ENCODE measurements around the gene PHGDH. TPM values are rescaled to one million over a fixed set of nuclear protein-coding genes. Genes with fewer than 3 reads are reported as not detected.

Gene PHGDH
- total and polyA plus RNA-seq, 5 donors from 2014 or later, result 1.5 to 6.6 (median 4.4) TPM

DNA sequence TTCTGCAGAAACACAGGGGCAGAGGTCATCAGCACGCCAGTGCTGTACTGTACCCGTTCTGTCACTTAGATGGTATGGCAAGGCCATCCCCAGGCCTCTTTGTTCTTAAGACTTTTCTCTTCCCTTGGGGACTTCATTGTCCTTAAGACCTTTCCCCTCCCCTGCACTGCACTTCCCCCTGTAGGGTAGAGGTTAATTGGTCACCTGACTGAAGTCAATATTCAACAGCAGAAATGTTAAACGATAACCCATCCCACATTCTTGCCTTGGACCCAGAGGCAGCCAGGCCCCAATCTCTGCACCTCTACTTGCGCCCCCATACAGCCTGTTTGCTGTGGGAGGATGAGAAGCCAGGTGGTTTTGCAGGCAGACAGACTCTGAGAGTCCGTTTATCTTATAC lies 10.2 kb downstream of the PHGDH start:
- Histone ChIP-seq H3K4me3 (ENCODE audit: low read depth, low read length) (no peak overlapping the region), H3K27ac (ENCODE audit: insufficient read depth, low read length, poor library complexity, severe bottlenecking) (no peak overlapping the region), H3K4me1 (ENCODE audit: control insufficient read depth, insufficient read depth, low read length, poor library complexity, severe bottlenecking) (no peaks in the 10 kb centered on the region), H3K9me3 (ENCODE audit: control insufficient read depth in 2 of 2, low read length in 2 of 2) (no peaks in the 10 kb centered on the region), H3K36me3 (ENCODE audit: control insufficient read depth, insufficient read depth, low read length) (no peaks in the 10 kb centered on the region), H3K27me3 (ENCODE audit: control insufficient read depth, insufficient read depth, low read length) (no peaks in the 10 kb centered on the region)
- ATAC-seq (ENCODE audit: low read depth in 2 of 2), result no peak
- H3K27ac Mint-ChIP-seq, result no peak overlapping the region
- H3K9me3 Mint-ChIP-seq, result peaks cover 0 to 1% (median 0%) of the 10 kb centered on the region in 7 donors
- H3K4me3 Mint-ChIP-seq, result no peak overlapping the region
- no peak for DNase-seq
- no peaks in the 10 kb centered on the region for H3K4me1 Mint-ChIP-seq
- no peaks in the 10 kb centered on the region for H3K36me3 Mint-ChIP-seq
- peaks cover 4% of the 10 kb centered on the region for H3K27me3 Mint-ChIP-seq

GRCh38 chr1:119724611-119725218 lies 13.0 kb downstream of the PHGDH start:
- Histone ChIP-seq H3K4me3 (ENCODE audit: low read depth, low read length) (no peak overlapping the region), H3K9me3 (ENCODE audit: control insufficient read depth in 2 of 2, low read length in 2 of 2) (no peaks in the 10 kb centered on the region), H3K27me3 (ENCODE audit: control insufficient read depth, insufficient read depth, low read length) (no peaks in the 10 kb centered on the region), H3K27ac (ENCODE audit: insufficient read depth, low read length, poor library complexity, severe bottlenecking) (no peak overlapping the region), H3K4me1 (ENCODE audit: control insufficient read depth, insufficient read depth, low read length, poor library complexity, severe bottlenecking) (no peaks in the 10 kb centered on the region), H3K36me3 (ENCODE audit: control insufficient read depth, insufficient read depth, low read length) (no peaks in the 10 kb centered on the region)
- ATAC-seq (ENCODE audit: low read depth in 2 of 2), result no peak
- no peak overlapping the region for H3K4me3 Mint-ChIP-seq
- no peaks in the 10 kb centered on the region for H3K4me1 Mint-ChIP-seq
- H3K36me3 Mint-ChIP-seq, result no peaks in the 10 kb centered on the region
- peaks cover 0 to 1% (median 0%) of the 10 kb centered on the region in 7 donors for H3K9me3 Mint-ChIP-seq
- H3K27ac Mint-ChIP-seq, result no peak overlapping the region
- H3K27me3 Mint-ChIP-seq, result no peaks in the 10 kb centered on the region
- no peak for DNase-seq

- no peak for DNase-seq
Observed at GRCh38 chr1:119725626-119726025, 13.9 kb downstream of the PHGDH start.

DNA sequence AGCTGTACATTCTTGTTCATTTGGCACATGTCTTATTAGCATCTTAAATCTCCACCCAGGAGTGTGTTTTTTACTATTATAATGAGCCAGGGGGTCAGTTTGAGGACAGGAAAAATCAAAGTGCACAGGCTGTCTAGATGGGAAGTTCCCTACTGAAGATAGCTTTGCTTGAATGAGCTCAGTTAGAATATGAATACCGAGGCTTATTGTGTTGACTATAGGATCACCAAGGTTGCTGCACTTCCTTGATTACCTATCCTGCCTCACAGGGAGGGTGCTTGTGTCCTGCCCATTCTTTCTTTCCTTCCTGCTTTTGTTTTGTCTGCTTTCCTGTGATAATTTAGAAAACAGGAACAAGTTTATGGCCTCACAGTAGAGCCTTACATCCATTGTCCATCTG lies 16.3 kb downstream of the PHGDH start:
- ATAC-seq (ENCODE audit: low read depth in 2 of 2), result no peak
- Mint-ChIP-seq H3K4me1 (no peaks in the 10 kb centered on the region), H3K27ac (no peak overlapping the region), H3K4me3 (no peak overlapping the region), H3K27me3 (no peaks in the 10 kb centered on the region), H3K36me3 (no peaks in the 10 kb centered on the region), H3K9me3 (peaks cover 0 to 1% (median 0%) of the 10 kb centered on the region in 7 donors)
- Histone ChIP-seq H3K27ac (ENCODE audit: insufficient read depth, low read length, poor library complexity, severe bottlenecking) (no peak overlapping the region), H3K4me3 (ENCODE audit: low read depth, low read length) (no peak overlapping the region), H3K9me3 (ENCODE audit: control insufficient read depth in 2 of 2, low read length in 2 of 2) (no peaks in the 10 kb centered on the region), H3K4me1 (ENCODE audit: control insufficient read depth, insufficient read depth, low read length, poor library complexity, severe bottlenecking) (no peaks in the 10 kb centered on the region), H3K27me3 (ENCODE audit: control insufficient read depth, insufficient read depth, low read length) (no peaks in the 10 kb centered on the region), H3K36me3 (ENCODE audit: control insufficient read depth, insufficient read depth, low read length) (no peaks in the 10 kb centered on the region)
- no peak for DNase-seq

More at GRCh38 chr1:119725626-119726025, 13.9 kb downstream of the PHGDH start:
- peaks cover 0 to 1% (median 0%) of the 10 kb centered on the region in 7 donors for H3K9me3 Mint-ChIP-seq
- no peak overlapping the region for H3K4me3 Mint-ChIP-seq
- H3K4me1 ChIP-seq (ENCODE audit: control insufficient read depth, insufficient read depth, low read length, poor library complexity, severe bottlenecking), result no peaks in the 10 kb centered on the region
- no peaks in the 10 kb centered on the region for H3K27me3 Mint-ChIP-seq
- no peaks in the 10 kb centered on the region for H3K4me1 Mint-ChIP-seq
- H3K4me3 ChIP-seq (ENCODE audit: low read depth, low read length), result no peak overlapping the region
- no peaks in the 10 kb centered on the region for H3K27me3 ChIP-seq (ENCODE audit: control insufficient read depth, insufficient read depth, low read length)
- no peaks in the 10 kb centered on the region for H3K9me3 ChIP-seq (ENCODE audit: control insufficient read depth in 2 of 2, low read length in 2 of 2)
- H3K27ac ChIP-seq (ENCODE audit: insufficient read depth, low read length, poor library complexity, severe bottlenecking), result no peak overlapping the region
- no peaks in the 10 kb centered on the region for H3K36me3 Mint-ChIP-seq
- no peak for ATAC-seq (ENCODE audit: low read depth in 2 of 2)
- no peaks in the 10 kb centered on the region for H3K36me3 ChIP-seq (ENCODE audit: control insufficient read depth, insufficient read depth, low read length)
- H3K27ac Mint-ChIP-seq, result peak overlapping the region in 1 of 3 donors; percentile 54

DNA sequence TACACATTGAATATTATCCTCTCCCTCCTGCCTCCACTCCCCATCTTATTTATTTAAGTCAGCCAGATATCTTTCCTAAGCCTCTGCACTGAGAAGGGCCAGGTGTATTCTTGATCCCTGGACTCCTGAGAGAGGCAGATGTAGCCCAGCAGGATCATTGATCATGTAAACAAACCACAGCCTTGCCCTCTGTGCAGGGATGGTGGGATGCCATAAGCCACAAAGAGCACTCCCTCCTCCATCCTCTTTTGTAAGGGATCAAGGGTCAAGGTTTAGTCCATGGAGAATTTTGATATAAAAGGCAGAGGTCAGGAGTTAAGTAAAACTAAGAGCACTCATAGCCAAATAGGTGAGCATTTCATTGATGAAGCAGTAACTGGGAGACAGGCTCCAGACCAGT lies 17.3 kb downstream of the PHGDH start:
- H3K36me3 Mint-ChIP-seq, result no peaks in the 10 kb centered on the region
- ATAC-seq (ENCODE audit: low read depth in 2 of 2), result no peak

GRCh38 chr1:119731060-119731459 lies 19.3 kb downstream of the PHGDH start:
- Histone ChIP-seq H3K4me3 (ENCODE audit: low read depth, low read length) (no peak overlapping the region), H3K27ac (ENCODE audit: insufficient read depth, low read length, poor library complexity, severe bottlenecking) (no peak overlapping the region), H3K9me3 (ENCODE audit: control insufficient read depth in 2 of 2, low read length in 2 of 2) (no peaks in the 10 kb centered on the region), H3K4me1 (ENCODE audit: control insufficient read depth, insufficient read depth, low read length, poor library complexity, severe bottlenecking) (no peaks in the 10 kb centered on the region), H3K36me3 (ENCODE audit: control insufficient read depth, insufficient read depth, low read length) (no peaks in the 10 kb centered on the region), H3K27me3 (ENCODE audit: control insufficient read depth, insufficient read depth, low read length) (no peaks in the 10 kb centered on the region)
- ATAC-seq (ENCODE audit: low read depth in 2 of 2), result no peak
- H3K27ac Mint-ChIP-seq, result no peak overlapping the region
- H3K36me3 Mint-ChIP-seq, result no peaks in the 10 kb centered on the region
- no peaks in the 10 kb centered on the region for H3K9me3 Mint-ChIP-seq
- H3K4me3 Mint-ChIP-seq, result no peak overlapping the region
- DNase-seq, result no peak
- no peaks in the 10 kb centered on the region for H3K4me1 Mint-ChIP-seq
- H3K27me3 Mint-ChIP-seq, result no peaks in the 10 kb centered on the region

More for the DNA sequence above, 17.3 kb downstream of the PHGDH start:
- no peaks in the 10 kb centered on the region for H3K27me3 ChIP-seq (ENCODE audit: control insufficient read depth, insufficient read depth, low read length)
- no peak overlapping the region for H3K4me3 ChIP-seq (ENCODE audit: low read depth, low read length)
- no peaks in the 10 kb centered on the region for H3K27me3 Mint-ChIP-seq
- no peak overlapping the region for H3K4me3 Mint-ChIP-seq
- DNase-seq, result no peak
- no peaks in the 10 kb centered on the region for H3K9me3 ChIP-seq (ENCODE audit: control insufficient read depth in 2 of 2, low read length in 2 of 2)
- no peaks in the 10 kb centered on the region for H3K4me1 ChIP-seq (ENCODE audit: control insufficient read depth, insufficient read depth, low read length, poor library complexity, severe bottlenecking)
- H3K9me3 Mint-ChIP-seq, result peaks cover 0 to 1% (median 0%) of the 10 kb centered on the region in 7 donors
- no peaks in the 10 kb centered on the region for H3K36me3 ChIP-seq (ENCODE audit: control insufficient read depth, insufficient read depth, low read length)
- no peak overlapping the region for H3K27ac Mint-ChIP-seq
- no peaks in the 10 kb centered on the region for H3K4me1 Mint-ChIP-seq
- no peak overlapping the region for H3K27ac ChIP-seq (ENCODE audit: insufficient read depth, low read length, poor library complexity, severe bottlenecking)

- H3K36me3 ChIP-seq (ENCODE audit: control insufficient read depth, insufficient read depth, low read length), result no peaks in the 10 kb centered on the region
- Mint-ChIP-seq H3K9me3 (no peaks in the 10 kb centered on the region), H3K4me3 (no peak overlapping the region), H3K27ac (no peak overlapping the region), H3K27me3 (no peaks in the 10 kb centered on the region), H3K36me3 (no peaks in the 10 kb centered on the region), H3K4me1 (no peaks in the 10 kb centered on the region)
- H3K27me3 ChIP-seq (ENCODE audit: control insufficient read depth, insufficient read depth, low read length), result no peaks in the 10 kb centered on the region
- H3K9me3 ChIP-seq (ENCODE audit: control insufficient read depth in 2 of 2, low read length in 2 of 2), result no peaks in the 10 kb centered on the region
- no peak overlapping the region for H3K4me3 ChIP-seq (ENCODE audit: low read depth, low read length)
- no peaks in the 10 kb centered on the region for H3K4me1 ChIP-seq (ENCODE audit: control insufficient read depth, insufficient read depth, low read length, poor library complexity, severe bottlenecking)
- no peak for ATAC-seq (ENCODE audit: low read depth in 2 of 2)
- H3K27ac ChIP-seq (ENCODE audit: insufficient read depth, low read length, poor library complexity, severe bottlenecking), result no peak overlapping the region
- DNase-seq, result no peak
Observed at GRCh38 chr1:119731741-119732430, 20.2 kb downstream of the PHGDH start.

All from CD4-positive, CD25-positive, alpha-beta regulatory T cell (primary cell).